GM19025 (cell line): Measurements from ENCODE around the gene LRRC66.

ENCODE experiments used
- ATAC-seq: cut with Tn5 transposase; IDR thresholded peaks from one replicate; pipeline ENCODE4 v1.9.1; 2021; ENCODE audit warnings: mild to moderate bottlenecking, low read depth, moderate library complexity; ENCODE audit not compliant: unreplicated experiment

Gene LRRC66

DNA sequence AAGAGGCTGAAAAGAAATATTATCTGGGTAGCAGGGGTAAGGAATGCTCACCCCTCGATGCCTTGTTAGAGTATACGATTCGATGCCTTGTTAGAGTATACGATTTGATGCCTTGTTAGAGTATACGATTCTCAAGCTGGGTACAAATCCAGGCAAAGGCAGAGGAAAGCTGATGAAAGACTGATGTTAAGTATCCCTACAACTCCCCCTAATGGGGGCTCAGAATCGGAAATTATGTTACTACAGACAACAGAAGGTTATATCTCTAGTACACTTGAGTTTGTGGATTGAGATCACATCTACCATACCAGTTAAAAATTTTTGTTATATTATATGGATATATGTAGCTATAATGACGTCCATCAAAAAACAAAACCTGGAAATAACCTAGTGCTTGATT lies 4.8 kb downstream of the LRRC66 start:
- no peak for ATAC-seq

DNA sequence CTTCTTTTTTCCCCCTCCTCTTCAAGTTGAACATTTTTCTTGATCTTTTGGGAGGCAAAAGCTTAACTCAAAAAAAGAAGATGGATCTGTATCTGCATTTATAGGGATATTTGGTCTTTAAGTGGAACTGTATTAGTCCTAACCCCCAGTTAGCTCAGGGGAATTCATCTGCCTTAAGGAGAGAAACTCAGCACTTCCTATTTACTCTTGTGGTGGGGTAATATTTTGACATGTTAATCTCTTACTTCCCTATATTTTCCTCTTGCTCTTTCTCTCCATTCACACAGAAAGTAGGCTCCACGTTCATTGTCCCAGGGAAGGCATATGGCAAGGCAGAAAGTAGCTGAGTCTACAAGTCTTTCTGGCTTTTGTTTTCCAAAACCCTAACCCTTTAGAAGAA lies 5.3 kb downstream of the LRRC66 start:
- no peak for ATAC-seq

DNA sequence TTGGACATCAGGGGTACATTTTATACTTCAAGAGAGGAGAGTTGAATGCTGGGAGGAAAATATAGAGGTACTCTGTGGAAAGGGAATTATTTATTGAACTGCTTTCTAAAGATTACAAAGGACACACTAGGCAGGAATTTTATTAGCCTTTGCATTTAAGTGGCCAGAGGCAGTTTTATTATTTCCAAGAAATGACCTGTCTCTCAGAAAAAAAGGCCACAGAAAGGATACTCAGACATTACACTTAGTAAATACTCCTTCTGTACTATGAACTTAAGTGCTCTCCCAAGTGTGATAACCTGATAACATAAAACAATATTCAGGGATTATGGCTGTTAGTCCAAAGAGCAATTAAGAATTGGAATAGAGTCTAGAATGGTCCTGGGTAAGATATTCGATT lies 7.5 kb downstream of the LRRC66 start:
- no peak for ATAC-seq

DNA sequence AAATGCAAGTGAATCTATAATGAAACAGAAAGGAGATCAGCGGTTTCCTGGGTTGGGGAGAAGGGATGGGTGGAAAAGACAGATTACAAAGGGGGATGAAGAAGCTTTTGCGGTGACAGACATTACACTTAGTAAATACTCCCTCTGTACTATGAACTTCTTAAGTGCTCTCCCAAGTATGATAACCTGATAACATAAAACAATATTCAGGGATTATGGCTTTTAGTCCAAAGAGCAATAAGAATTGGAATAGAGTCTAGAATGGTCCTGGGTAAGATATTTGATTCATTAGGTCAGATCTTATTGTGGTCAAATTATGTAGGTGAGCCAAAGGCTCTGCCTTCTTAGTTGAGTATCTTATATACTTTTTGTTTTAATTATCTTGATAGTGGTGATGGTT lies 9.2 kb downstream of the LRRC66 start:
- ATAC-seq = no peak

DNA sequence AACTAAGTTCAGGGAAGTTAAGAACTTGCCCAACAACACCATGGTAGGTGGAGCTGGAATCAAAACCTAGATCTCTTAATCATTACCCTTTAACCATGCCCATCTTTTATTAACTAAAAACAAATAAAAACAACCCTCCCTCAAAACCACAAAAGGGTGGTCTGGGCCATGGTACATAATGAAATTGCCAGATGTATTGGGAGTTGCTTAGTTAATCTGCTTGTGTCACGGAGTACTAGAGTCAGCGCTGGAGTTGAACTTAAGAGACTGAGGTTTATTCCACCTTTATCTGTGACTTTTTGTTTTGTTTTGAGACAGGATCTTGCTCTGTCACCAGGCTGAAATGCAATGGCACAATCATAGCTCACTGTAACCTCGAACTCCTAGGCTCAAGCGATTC lies 13.3 kb downstream of the LRRC66 start:
- ATAC-seq = no peak

DNA sequence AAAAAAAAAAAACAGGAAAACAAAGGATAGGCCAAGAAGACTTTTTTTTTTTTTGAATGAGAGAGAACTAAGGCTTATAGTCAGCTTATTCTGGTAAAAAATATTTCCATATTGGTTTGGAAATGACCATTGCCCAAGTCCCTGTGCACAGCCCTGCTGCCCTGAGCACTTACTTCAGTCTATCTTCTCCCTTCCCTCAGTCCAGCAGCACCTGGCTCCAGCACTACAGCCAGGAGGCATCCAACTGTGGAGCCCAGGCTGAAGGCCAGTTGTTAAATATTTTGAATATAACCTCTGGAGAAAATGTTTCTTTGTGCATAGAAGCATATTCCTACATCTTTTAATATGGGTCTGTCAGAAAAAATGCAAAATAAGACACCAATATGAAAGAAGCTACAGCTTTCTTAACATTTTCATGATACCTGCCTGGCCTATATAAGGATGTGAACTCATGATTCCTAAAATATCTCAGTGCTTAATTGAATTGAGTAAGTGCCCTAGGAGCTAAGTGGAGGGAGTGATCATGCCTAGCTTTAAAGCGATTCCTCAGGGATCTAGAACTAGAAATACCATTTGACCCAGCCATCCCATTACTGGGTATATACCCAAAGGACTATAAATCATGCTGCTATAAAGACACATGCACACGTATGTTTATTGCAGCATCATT lies 14.4 kb downstream of the LRRC66 start:
- no peak for ATAC-seq

DNA sequence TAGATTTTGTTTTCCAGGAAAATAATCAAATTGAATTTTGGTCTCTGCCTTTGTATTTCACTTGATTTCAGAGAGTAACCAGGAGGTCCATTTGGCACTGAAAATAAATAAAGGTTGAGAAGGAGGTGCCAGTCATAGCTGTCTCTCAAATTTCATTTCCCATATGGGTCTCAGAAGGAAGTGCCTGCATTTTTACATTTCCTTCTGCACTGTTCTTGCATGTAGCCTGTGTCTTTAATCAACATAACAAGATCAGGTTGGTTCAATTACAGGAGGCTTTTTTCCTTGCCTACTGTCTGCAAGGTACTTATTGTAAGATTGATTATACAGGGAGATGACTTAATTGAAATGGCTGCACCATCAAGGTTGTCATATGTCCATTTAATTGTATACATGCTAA lies 15.7 kb downstream of the LRRC66 start:
- no peak for ATAC-seq

DNA sequence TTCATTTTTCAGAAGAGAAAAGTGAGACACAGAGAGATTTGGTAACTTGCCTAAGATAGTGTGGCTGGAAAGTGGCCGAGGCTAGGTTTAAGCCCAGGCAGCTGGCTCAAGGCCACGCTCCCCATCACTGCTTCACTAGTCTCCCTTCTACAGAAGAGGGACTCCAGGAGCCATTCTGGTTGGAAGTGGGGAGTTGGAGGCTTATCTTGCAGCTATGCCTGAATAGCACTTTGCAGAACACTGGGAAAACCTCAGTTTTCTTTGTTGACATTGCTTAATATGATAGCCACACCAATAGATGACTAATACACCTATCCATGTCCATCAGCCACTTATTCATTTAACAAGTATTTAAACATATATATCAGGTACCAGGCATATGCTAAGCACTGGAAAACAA lies 18.5 kb downstream of the LRRC66 start:
- no peak for ATAC-seq

DNA sequence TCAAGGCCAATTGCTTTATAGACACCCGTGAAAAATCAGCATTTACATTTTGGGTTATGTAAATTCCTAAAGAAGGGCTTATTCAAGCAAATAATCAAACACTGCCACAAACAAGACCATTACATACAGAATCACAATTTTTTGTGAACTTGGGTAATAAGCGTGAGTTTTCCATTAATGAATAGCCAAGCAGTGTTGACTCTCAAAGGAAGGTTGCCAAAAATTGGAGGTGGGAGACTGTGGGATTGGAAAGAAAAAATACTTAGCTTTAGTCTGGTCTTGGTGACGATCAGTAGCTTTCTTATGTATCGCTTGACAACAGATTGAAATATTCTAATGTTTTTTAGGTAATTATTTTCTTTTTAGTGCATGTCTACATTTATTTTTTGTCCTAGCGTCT lies 20.9 kb downstream of the LRRC66 start:
- no peak for ATAC-seq

DNA sequence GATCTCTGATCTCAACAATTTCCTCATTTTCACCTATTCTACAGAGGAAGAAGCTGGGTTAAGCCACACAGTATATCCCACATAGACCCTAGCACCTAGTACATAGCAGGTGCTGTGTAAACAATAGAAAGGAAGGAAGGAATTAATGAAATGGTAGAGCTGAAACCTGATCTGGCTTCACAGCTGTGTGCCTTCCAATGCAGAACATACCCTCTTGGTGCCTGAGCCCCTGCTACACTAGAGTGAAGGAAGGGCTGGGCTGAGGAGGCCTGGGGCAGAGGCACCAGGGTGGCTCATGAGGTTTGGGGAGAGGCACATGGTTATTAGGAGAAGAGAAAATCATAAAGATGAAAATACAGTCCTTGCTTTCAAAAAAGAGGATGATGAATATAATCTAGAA lies 21.3 kb downstream of the LRRC66 start:
- no peak for ATAC-seq

DNA sequence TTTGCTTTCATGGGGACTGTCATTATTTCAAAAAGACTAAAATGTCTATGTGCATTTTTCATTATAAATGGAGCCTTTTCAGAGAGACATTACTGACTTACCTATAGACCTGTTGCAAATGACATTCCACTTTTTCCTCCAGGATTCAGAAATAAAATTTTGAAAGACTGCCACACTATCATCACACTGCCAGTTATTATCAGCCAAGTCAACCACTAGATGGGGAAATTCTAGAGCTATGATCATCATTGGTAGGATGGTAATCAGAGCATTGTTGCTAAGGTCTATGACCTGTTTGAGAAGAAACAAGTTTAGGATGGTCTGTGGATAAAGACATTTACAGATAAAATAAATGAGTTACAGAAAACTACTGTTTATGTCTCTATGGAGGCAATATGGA lies 22.5 kb downstream of the LRRC66 start:
- no peak for ATAC-seq

DNA sequence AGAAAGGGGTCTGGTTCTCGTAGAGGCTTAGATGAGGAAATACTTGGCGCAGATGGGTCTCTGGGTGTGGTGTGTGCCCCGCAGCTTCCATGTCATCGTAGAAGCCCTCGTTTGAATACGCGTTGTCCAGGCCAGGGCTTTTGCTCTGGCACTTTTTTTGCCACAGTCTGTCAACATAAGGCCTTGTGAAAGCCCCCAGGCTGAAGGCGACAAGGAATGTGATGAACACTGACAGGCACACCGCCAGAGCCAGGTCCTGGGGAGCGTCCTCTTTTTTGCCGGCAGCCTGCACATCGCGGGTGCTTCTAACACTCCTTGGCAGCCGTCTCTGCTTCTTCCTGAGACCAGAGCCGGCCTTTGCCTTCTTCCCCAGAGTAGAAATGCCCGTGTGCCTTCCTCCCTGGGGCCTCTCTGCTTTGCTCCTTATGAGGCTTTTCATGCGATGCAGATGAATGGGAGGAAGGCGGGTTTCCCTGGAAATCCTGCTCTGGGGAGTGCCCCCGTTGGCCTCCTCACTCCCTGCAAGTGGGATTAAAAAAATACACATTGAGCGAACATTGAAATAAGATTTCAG lies 24.4 kb downstream of the LRRC66 start:
- ATAC-seq = no peak

DNA sequence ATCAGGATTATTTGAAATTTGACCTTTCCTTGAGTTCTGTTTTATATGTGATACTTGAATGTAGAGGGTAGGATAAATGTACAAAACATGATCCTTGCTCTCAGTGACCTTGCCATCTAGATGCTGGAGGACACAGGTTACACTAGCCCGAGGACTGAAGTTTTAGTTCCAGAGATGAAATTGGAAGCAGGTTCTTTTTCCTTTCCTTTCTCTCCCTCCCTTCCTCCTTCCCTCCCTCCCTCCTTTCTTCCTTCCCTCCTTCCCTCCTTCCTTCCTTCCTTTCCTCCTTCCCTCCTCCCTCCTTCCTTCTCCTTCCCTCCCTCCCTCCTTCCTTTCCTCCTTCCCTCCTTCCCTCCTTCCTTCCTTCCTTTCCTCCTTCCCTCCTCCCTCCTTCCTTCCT lies 54.3 kb downstream of the LRRC66 start:
- no peak for ATAC-seq

DNA sequence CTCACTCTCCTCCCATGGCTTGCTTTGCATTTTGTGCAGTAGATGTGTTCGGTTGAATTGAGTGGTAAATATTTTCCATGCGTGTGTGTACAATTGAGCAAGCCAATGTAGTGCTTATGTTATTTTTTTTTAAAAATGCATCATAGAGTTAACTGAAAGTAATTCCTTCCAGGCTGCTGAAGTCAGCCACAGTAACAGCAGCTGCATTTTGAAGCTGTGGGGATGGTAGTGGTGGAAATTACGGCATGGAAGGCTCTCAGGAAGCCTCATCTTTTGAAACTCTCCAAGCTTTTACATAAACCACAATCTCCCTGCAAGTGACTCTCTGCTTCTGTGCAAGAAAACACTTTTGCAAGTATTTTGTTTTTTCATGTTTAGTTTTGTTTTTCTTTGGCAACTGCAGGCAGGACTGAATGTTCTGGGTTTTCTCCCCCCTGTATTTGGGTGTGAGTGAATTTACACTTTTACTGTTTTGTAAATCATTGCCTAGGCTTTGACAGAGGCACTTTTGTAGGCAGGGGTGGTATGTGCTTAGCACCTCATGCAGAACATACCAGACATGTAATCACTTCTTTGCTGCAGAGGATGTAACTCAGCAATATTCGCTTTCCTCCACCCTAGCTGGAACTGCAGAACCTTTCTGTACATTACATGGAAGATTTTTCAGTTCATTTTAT lies 56.2 kb downstream of the LRRC66 start:
- ATAC-seq = no peak

DNA sequence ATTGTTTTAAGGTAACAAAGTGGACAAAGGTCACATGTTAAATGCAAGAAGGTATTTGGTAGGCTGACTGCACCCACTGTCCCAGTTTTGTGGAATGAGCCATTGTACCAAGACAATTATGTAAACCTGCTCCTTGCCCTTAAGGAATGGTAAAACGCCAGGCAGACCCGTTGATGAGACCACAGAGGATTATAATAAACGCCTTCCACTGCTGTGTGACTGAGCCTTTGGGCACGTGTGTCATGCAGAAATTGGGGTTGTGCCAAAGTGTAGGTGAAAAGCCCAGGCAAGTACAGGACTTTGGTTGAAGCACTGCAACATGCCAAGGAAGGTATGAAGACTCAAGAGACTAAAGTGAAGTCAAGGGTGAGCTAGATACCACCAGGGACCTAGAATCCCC lies 59.7 kb downstream of the LRRC66 start:
- ATAC-seq = no peak

DNA sequence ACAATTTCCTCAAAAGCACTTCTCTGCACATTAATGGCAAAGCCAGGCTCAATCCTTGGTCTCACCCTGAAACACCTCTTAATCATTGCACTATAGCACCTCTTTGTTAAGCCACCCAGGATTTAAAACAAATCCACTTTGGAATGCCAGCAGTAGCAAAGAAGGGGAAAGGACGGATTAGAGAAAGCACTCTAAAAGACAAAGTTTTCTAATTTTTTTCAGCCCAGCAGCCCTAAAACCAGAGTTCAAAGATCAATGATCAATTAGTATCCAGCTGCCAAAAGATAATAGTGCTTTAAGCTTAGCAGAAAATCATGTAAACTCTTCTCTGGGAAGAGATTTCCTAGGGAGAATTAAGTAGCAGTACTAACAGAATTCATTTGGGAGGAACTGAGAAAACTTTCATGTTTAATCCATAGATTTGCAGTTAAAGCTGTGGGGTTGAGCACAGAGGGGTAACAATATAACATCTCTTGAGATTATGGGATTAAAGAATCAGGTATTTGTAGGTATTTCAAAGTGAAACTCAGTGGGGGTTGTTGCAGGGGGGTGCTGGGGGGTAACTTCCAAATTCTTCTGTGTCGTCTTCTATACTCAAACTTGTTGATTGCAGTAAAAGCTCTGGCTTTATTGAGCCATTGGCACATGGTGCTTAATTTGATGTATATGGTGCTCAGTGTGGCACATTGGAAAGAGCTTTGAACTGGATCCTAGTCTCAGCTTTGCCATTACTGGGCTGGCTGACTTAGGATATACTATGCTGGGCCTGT lies 61.8 kb downstream of the LRRC66 start:
- no peak for ATAC-seq
